Daoy (cell line): Measurements from ENCODE around the gene LILRA5. TPM values are rescaled to one million over a fixed set of nuclear protein-coding genes. Genes with fewer than 3 reads are reported as not detected.
"Not testable (repeated sequence)": the region's sequence is repeated elsewhere in the genome, so short reads cannot be mapped to it uniquely, and the experiment has no call there.

Experiments
- DNase-seq: peaks from one replicate; pipeline ENCODE4 v3.0.0-alpha.2; 2015; ENCODE audit warnings: low read depth
- total RNA-seq: library from RNA; depleted of rRNA; stranded (reverse); fragments of >200 nt; shearing (Covaris generic); gene quantifications from 2 replicates; pipeline ENCODE4 v1.2.3, GENCODE V29; 2014; rRNA removed

LILRA5 gene
- not detected in 2 replicates for total RNA-seq

DNA sequence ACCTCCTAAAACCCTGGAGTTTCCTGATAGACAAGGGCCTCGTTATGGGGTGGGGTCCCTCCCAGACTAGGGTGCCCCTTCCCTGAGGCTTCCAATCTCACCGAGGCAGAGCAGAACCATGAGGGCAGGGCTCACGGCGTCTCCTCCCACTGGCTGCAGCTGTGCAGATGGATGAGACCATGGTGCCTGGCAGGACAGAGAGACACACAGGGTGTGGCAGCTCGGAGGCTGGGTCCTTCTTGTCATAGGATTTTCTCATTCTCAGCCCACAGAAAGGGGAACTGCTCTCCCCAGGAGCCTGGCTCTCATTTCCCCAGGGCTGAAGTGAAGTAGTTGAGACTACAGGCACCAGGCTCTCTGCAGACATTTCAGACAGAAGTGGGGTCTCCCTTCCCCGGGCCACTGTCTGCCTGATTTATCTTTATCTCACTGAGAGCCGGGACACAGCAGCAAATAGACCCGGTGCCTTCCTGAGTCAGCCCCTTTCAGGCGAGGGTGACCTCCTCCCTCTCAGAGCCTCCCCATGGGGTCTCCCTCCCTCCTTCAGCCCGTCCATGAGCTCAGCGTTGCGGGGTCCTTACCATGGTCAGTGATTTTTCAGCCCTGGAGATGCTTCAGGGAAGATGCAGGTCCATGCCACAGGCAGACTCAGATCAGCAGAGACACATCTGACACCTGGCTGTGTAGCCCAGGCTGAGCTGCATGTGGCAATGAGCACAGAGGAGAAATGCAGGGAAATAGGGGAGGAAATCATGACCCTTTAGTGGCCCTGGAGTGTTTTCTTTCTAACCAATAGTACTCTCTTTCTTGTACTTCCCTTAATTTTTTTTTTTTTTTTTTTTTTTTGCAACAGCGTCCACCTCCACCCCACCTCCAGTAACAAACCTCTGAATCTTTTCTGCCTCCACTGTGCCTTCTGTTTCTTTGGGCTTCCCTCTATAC, at the start of gene LILRA5:
Gene LILRA5, minus strand, starts transcription at position 731 of the 942 bp plus-strand sequence. Its CDS starts 147 bp downstream, at position 584.
- no peak for DNase-seq

DNA sequence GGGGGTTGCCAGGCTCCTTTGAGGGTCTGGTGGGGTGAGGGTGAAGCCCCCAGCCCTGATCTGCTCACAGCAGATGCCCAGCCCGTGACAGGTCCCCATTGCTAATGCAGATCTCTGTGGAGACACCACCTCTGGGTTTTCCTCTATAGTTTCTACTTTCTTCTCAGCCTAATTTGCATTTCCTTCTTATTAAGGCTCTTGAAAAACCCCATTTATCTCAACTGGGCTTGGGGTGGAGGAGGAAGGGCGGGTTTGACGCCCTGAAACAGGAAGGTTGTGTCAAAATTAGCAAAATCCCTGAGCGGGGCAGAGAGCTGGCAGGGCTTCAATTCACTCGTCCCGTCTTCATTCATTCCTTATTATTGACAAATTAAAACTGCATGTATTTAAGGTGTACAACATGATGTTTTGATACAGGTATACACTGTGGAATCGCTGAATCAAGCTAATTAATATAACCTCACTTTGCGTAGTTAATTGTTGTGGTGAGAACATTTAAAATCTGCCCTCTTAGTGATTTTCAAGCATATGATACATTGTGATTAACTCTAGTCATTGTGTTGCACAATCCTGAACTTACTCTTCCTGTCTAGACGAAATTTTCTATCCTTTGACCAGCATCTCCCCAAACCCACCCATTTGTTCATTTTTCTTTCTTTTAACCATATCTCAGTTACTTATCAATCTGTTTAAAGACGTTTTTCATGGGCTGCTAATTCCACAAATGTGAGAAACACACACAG, 48.9 kb upstream of the LILRA5 start:
- DNase-seq, result not testable (repeated sequence)

DNA sequence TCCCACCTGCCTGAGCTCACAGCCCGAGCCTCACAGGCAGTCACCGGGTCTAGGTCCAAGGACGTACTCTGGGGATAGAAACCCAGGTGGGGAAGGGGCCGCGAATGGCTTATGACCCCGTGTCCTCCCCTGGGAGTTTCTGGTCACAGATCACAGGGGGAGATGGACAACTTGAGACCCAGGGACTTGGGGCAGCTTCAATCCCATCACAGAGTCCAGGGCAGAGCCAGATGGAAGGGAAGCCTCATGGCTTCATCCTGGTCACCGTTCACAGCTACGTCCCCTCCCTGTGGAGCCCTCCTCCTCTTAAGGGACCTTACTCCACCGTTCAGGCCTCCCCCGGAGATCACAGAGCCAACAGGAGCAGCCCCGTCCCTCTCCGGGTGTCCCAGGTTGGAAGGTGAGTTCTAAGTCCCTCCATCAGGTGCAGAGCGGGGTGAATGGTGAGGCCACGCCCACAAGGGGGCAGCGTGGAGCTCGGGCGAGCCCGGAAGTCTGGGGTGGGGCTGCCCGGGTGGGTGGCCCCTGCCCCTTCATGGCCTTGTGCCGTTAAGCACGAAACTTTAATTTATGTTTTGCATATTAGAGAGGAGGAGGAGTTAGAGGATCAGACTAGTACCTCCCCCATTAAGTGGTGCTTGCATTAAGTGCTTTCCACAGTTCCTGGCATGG, 46.3 kb upstream of the LILRA5 start:
- DNase-seq, result not testable (repeated sequence)

- DNase-seq, result no peak
These were observed 44.4 kb upstream of the LILRA5 start for GRCh38 chr19:54357381-54357780.

DNA sequence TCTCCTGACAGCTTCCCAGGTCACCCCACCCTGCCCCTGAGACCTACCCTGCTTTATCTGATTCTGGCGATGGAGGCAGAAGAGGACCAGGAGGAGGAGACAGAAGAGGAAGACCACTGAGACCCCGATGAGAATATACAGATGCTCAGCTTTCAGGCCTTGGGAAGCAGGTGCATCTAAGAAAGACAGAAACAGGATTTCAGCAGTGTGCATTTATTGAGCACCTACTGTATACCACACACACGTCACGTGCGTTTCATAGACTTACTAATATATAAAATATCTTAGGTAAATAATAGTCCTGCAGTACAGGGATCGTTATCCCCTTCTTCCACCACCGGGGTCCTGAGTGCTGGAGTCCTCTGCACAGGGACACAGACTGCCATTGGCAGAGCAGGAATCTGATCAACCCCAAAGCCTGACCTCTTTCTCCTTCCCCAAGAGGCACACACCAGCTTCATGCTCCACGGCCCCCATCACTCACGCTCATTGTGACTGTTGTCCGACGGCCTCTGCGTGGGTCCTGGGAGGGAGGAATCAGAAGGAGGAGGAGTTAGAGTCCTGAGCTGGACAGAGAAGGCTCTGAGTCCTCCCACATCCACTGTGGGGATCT, 43.6 kb upstream of the LILRA5 start:
- no peak for DNase-seq

- no peak for DNase-seq
These were observed 42.7 kb upstream of the LILRA5 start for GRCh38 chr19:54355675-54356074.

GRCh38 chr19:54354761-54355160, 41.8 kb upstream of the LILRA5 start:
- DNase-seq, result no peak

DNA sequence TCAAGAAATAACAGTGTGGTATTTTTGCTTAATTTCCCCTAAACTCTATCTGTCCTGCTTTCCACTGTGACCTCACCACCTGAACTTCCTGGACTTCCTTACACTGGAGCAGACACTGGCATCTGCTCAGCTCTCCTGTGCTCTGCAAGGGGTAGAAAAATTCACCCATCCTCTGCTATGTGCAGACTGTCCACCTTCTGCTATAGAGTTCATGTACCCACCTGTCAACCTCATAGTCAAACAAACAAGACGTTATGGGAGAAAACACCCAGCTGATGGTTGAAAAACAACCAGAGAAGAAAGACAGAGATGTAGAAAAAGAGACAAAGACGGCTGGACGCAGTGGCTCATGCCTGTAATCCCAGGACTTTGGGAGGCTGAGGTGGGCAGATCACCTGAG, 39.6 kb upstream of the LILRA5 start:
- DNase-seq, result no peak

DNA sequence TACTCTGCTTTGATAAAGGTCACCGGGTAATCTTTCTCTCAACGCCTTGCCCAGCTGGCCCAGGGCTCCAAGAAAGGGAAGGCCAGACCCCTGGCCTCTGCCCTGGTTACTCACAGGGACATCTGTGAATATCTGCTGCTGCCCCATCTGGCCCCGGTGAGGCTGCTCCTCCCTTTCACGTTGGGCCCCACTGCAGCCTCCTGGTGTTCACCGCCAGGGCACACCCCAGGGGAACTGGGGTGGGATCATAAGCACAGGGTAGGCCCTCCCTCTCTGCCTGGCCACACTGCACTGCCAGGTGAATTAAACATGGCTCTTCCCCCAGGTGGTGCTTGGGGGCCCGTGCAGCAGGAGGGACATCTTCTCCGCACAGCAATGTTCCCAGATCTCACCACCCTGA, 39.1 kb upstream of the LILRA5 start:
- no peak for DNase-seq

- DNase-seq, result no peak
These were observed 38.5 kb upstream of the LILRA5 start for GRCh38 chr19:54351474-54351873.

DNA sequence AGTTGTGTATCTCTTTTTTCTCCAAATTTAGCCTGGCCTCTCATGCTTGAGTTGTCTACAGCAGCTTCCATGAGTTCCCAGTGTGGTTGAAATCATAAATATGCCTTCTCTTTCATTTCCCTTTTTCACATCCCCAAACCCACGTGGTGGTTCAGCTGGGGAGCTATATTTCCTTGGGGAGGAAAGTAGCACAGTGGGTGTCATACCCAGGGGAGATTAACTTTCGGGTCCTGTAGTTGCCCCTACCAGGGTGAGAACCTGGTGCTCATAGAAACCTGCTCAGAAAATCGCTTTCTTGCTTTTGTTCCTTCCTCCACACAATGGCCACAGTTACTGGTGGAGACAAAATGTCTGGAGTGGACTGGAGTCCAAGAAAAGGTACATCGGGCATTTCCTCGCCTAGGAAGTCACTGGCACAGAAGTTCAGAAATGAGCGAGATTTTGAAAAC, 33.0 kb upstream of the LILRA5 start:
- no peak for DNase-seq

- no peak for DNase-seq
These were observed 30.9 kb upstream of the LILRA5 start for GRCh38 chr19:54343868-54344267.

- no peak for DNase-seq
These were observed 28.3 kb upstream of the LILRA5 start for GRCh38 chr19:54341295-54341694.

GRCh38 chr19:54339646-54340358, 26.8 kb upstream of the LILRA5 start:
- DNase-seq, result no peak

GRCh38 chr19:54338521-54338920, 25.6 kb upstream of the LILRA5 start:
- no peak for DNase-seq

DNA sequence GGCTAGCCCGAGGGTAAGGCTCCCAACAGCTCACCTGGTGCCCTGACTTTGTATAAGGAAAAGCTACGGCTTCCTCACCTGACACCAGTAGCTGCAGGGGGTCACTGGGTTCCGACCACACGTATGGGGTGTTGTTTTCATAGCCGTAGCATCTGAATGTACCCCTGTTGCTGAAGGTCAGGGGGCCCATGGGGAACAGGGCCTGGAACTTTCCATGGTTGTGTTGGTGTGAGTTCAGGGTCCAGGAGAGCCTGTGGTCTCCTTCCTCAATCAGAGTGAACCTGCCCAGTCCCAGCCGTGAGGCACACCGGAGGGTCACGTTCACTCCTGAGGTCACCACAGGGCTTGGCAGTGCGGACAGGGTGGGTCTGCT, 24.9 kb upstream of the LILRA5 start:
- no peak for DNase-seq

DNA sequence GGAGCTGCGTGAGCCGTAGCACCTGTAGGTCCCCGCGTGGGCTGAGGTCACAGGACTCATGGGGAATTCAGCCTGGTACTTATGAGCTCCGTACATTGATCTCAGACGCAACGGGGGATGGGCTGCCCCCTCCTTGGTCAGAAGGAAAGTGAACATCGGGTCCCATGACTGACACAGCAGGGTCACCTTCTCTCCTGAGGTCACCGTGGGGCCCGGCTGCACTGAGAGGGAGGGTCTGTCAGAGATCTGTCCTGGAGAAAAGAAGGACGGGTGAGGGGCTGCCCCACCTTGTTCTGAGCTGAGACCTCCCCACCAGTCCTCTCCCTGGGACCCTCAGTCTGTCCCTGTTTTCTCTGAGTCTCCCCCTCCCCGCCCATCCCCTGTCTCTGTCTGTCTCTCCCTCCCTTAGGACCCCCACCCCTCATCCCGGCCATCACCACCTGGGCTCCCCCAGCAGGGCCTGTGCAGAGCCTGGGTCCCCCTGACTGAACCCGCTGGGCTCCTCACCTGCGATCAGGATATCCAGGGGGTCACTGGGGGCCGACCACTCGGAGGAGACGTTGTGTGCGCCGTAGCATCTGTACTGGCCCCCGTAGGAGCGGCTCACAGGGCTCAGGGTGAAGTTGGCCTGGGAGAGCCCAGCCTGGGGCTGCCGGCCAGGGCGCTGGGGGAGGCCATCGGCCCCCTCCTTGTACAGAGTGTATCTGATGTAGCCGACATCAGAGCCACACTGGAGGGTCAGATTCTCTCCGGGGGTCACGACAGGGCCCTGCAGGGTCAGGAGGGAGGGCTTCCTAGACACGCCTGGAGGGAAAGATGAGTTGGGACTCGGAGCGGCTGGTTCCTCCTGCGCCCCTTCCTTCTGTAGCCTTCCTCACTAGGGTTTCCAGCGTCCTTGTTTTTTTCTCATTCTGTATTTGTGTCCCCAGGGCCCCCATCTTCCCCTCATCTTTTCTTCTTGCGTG, 24.2 kb upstream of the LILRA5 start:
- DNase-seq, result no peak

GRCh38 chr19:54335979-54336892, 23.3 kb upstream of the LILRA5 start:
- no peak for DNase-seq

DNA sequence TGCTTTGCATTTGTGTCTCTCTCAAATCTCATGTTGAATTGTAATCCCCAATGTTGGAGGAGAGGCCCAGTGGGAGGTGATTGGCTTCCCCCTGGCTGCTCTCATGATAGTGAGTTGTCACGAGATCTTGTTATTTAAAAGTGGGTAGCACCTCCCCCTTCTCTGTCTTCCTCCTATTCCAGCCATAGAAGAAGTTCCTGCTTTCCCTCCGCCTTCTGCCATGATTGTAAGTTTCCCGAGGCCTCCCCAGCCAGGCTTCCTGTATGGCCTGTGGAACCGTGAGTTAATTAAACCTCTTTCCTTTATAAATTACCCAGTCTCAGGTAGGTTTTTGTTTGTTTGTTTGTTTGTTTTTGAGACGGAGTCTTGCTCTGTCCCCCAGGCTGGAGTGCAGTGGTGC, 22.2 kb upstream of the LILRA5 start:
- peak; percentile 24 for DNase-seq
